Pons (tissue), 1 donor: ENCODE data around the gene LPGAT1.

Experiments used
- DNase-seq: peaks from one replicate; pipeline ENCODE4 v3.0.0-alpha.2; 2016; ENCODE audit warnings: low spot score

LPGAT1 gene

GRCh38 chr1:211762206-211762605 is 68.4 kb downstream of the LPGAT1 start:
- DNase-seq, result no peak

- DNase-seq, result no peak
Observed at GRCh38 chr1:211761400-211761799, 69.2 kb downstream of the LPGAT1 start.

- DNase-seq, result no peak
Observed at GRCh38 chr1:211756471-211757020, 74.0 kb downstream of the LPGAT1 start.

DNA sequence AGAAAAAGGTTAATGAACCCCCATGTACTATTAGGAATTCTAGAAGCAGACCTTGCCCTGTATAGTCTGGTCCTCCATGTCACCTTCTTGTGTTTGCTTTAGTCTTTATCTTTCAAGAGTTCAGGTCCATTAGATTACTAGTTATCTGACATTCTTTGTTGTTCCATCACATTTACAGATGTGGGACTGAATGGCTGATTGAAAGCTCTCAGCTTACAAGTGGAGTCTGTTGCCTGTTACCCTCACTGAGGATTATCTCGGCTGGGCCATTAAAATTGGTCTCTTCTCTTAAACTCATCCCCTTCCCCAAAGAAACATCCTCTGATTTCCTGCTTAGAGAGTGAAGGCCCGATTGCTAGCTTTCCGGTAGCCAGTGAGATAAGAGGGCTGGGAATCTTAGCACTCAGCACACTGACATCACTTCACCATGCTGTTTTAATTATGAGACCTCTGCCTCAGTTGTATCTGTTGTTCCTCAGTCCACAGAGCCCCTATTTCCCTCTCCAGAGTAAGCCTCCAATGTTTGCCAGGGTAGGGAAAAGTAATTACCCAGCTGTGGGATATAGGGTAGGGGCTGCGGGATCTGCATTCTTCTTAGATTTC is 76.8 kb downstream of the LPGAT1 start:
- DNase-seq, result no peak

DNA sequence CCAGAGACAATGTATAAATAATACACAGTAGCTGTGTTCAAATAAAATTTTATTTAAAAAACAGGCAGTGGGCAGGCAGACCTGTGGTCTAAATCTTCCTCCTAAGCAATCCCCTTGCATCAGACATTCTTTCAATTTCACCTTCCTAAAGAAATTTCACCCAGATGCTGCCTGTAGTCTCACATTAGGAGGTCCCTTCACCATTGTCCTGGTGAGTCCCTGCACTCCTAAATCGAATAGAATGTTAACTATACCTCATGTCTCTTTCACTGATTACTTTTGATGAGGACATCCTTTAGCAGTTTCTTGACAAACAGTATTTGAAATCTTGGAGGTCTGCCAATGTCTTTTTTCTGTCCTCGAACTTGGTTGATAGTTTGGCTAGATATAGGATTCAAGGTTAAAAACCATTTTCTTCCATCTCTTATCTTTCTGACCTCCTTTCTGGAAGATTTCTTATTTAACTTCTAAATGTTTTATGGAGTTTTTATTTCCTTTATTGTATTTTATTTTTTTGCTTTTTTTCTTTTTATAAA is 77.5 kb downstream of the LPGAT1 start:
- DNase-seq, result no peak

GRCh38 chr1:211752317-211752716 is 78.2 kb downstream of the LPGAT1 start:
- DNase-seq, result no peak

DNA sequence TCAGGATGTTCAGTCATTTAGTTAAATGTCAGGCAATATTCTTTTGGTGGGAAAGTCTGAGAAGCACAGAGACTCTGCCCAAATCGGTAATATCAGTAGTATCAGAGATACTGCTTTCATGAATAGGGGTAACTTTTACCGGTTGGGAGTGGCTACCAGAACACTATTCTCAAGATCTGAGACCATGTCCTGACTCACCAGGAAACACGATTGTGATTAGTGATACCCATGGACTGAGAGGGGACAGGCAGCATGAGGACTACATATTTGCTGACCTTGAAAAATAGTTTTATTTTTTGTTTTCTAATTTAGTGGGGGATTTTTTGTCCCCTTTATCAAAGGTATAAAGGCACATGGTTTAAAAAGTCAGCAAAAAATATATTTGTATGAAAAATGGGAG is 79.1 kb downstream of the LPGAT1 start:
- no peak for DNase-seq

DNA sequence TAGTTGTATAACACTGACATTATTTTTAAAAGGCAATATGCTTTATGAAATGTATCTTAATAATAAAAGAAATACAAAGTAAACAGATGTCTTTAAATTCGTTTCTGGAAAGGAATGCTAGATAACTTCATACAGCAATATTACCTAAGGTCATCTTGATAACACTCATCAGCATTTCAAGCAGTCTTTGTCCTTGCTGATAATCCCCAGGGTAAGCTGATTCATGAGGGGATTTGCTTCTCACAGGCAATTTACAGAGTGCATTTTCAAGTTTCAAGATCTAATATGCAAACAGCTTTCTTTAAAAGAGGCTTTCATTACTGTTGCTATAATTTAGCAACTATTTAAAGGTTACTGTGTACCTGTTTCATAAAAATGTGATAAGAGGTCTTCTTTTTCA is 80.0 kb downstream of the LPGAT1 start:
- no peak for DNase-seq

GRCh38 chr1:211749251-211749650 is 81.3 kb downstream of the LPGAT1 start:
- no peak for DNase-seq

- no peak for DNase-seq
Observed at GRCh38 chr1:211748810-211749209, 81.8 kb downstream of the LPGAT1 start.

DNA sequence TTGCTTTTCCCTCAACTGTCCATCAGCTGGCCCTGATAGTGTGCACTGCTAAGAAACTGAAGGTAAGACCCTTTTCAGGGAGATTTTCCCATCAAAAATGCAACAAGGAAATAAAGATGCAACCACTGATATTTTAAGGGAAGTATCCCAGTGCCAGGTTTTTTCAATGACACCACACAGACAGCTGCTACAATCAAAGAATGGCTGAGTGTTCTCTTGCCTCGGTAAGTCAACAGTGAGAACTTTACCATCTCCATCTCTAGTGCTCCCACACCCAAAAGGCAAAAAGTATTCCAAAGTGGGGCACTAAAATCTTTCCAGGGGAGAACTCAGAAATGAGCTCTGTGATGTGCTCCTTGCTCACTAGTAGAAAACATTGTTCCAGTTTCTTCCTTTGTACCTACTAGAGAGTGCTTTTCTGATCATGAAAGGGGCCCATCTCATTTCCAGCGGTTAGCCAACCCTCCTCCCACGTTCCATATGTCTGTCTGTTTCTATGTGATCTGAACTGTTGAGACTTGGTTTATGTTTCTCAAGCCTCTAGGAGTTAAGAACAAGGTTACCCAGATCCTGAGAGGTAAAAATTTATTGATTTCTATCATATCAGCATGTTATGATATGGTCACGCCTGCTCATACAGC is 87.6 kb downstream of the LPGAT1 start:
- peak; percentile 72 for DNase-seq

DNA sequence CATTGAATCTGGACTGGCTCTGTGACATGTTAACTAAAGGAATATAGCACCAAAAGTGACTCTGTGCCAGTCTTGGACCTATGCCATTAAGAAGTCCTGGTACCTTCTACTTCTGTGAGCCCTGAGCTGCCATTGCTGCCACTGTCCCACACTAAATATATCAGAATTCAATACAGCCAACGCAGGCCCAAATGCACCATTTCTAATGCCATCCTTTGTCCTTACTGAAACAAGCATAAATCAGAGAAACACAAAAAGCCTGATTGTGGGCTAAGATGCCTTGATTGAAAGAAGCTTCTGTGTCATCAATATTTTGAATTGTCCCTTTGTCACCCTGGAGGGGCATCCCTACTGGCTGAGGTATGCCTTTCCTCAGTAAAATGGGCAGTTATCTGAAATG is 88.3 kb downstream of the LPGAT1 start:
- DNase-seq, result peak; percentile 93

- no peak for DNase-seq
Observed at GRCh38 chr1:211741788-211742187, 88.8 kb downstream of the LPGAT1 start.

GRCh38 chr1:211741116-211741515 is 89.4 kb downstream of the LPGAT1 start:
- DNase-seq, result no peak

DNA sequence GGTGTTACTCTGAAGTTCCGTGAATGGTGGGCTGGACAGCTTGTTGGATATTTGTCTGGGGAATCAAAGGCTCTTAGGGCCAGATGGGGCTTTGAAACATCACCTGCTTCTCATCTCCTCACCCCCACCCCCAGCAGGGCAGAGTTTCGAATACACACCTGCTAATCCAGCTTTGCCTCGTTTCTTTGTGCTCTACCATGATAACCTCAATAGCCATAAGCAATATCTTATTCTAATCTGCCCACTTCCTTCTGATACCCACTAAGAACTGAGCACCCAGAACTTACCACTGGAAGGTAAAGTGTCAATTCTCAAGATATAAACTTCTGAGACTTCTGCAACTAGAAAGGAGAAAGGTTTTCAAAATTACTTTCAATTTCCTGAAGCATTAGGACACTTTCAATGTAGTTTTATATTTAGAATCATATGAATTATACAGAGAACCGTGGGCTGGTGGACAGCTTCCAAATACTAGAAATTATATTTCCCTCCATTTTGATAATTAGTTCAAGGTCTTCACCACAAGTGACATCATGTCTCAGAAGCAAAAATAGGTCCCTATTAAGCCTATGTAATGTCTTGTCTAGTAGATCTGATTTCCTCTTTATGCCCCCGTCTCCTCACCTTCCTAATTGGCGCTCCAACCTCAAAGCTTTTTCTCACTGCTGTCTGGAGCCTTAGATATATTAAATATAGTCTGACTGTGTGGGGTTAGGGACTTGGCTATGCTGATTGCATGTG is 90.7 kb downstream of the LPGAT1 start:
- no peak for DNase-seq

DNA sequence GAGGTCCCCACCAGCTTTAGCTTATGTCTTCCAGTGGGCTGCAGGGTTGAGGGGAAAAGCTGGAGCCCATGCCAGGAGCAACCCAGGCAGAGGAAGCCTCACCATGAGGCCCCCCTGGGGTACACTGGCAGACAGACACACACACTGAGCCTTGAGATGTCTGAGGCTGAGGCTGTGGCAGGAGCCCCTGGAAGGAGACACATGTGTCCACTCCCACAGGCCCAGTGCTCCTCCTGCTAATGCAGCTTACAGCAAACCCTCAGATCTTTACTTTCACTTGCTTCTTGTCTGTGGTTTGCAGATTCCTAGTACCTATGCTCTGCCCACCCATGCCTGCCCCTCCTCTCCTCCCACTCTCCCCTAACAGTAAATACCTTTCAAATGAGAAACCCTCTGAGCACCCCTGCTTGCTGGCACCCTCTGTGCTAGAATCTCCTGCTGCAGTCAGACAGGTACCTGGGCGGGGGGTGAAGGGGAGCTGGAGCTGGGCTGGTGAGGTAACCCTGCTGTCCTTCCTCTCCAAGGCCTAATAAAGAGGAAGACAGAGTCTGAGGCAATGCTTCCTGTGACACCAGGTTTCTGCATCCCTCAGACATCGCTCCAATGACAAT is 91.8 kb downstream of the LPGAT1 start:
- no peak for DNase-seq

GRCh38 chr1:211738096-211738690 is 92.4 kb downstream of the LPGAT1 start:
- no peak for DNase-seq

DNA sequence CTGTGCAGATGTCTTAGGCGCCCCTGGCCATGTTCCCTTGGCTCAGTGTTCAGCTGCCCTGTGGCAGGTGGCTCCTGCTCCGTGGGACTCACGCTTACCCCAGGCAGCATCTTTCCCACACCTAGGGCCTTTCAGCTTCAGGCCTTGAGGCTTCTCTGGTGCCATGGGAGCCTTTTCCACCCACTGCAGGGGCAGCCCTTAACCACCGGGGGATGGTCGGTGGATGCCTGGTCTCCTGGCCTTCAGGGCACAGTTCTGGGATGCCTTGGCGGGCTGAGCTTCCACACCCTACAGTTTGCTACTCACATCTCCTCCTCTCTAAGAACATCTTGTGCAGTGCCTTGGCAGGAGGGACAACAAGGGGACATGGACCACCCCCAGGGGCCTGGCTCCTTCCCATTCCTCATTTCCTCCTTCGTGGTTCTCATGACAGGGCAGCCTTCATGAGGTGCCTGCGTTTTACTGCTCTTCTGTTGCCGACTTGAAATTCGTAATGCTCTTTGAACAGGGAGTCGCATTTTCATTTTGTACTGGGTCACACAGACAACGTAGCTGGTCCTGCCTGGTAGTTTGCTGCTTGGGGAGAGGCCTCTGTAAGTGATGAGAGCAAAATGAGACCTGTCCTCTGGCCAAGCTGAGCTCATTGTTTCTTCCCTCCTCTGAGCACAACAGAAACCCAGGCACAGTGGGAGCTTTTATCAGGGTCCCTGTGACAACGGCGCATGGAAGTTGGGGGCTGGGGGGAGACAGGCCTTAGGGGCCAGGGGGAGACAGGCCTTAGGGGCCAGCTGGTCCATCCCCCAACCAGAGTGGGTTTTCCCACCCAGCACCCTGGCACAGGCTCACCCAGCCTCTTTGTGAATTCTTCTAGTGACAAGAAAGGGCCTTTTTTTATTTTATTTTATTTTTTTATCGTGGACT is 93.2 kb downstream of the LPGAT1 start:
- DNase-seq, result peak; percentile 93

DNA sequence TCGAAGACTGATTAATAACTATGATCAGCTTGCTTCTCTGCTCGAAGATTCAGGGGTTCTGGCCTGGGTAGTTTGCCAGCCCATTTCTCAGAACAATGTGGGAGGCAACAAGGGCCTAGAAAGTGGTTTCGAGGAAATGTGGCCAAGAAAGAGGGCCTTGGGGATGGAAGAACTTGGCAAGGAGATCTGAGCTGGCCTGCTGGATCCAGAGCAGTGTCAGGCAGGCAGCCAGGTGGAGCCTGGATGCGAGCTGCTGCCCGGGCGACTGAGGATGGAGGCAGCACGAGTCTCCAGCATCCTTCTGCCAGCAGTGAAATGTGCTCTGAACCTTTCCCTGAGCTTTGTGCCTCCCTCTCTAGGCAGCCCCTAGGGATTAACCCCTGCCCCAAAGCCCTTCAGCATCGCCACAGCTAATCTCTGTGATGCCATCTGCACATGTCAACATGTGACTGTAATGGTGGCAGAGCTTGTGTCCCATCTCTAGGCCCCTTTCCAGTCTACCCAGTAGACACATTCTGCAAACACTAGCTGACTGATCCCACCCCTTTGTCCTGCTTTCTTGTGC is 94.1 kb downstream of the LPGAT1 start:
- peak; percentile 78 for DNase-seq
